ENCODE measurements around the gene CNTNAP2.
"Not testable (repeated sequence)": the region's sequence is repeated elsewhere in the genome, so short reads cannot be mapped to it uniquely, and the experiment has no call there.

The CNTNAP2 gene

DNA sequence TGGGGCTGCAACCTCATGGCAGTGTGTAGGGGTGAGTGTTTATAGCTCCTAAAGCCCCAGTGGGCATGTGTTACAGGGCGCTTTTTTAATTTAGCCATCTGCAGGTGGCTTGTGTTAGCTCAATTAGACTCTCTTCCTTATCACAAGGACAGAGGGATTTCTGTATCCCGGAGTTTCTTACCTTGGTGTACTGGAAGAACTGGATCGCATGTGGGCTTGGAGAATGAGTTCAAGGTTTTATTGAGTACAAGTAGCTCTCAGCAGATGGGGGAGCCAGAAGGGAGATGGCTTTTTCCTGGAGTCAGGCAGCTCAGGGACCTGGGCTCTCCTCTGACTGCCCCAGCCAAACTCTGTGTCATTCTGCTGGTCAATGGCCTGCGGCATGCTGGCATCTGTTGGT, 2320.4 kb downstream of the CNTNAP2 start:
- no peak for DNase-seq

DNA sequence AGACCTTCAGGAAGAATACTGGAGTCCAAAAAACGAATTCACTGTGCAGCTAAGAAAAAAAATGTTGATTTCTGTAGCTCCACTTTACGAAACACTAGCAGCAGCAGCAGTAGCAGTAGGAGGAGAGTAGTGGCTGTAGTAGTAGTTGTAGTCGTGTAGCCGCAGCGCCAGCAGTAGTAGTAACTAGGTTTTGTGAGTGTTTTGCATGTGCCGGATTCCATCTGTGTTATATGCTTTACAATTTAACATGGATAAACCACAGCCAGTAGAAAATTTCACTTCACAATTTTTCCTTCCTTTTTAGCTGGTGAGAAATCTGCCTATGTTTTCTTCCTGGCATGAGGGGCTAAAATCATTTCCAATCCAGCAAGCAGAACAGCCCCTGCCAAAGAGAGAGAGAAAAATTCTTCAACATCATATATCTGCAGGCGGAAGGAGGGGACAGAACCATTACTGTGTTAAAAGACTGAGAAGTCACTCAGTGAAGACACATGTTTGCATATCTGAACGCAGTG, 2325.6 kb downstream of the CNTNAP2 start:
- DNase-seq, result no peak

DNA sequence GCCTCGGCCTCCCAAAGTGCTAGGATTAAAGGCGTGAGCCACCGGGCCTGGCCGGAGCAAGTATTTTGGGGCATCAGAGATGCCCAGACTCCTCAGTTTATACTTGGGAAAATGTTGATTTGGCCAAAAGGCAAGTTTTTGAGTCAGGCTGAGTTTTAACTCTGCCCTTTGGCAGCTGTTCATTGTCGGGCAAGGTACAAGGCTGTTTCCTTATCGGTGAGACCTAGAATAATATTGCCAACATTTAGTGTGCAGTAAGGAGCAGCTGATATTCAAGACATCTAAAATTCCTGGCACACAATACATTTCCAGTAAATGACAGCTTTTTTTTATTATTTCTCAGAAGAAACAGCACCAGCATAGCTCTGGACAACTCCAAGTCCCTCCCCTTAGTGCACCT, 2326.3 kb downstream of the CNTNAP2 start:
- no peak for DNase-seq

DNA sequence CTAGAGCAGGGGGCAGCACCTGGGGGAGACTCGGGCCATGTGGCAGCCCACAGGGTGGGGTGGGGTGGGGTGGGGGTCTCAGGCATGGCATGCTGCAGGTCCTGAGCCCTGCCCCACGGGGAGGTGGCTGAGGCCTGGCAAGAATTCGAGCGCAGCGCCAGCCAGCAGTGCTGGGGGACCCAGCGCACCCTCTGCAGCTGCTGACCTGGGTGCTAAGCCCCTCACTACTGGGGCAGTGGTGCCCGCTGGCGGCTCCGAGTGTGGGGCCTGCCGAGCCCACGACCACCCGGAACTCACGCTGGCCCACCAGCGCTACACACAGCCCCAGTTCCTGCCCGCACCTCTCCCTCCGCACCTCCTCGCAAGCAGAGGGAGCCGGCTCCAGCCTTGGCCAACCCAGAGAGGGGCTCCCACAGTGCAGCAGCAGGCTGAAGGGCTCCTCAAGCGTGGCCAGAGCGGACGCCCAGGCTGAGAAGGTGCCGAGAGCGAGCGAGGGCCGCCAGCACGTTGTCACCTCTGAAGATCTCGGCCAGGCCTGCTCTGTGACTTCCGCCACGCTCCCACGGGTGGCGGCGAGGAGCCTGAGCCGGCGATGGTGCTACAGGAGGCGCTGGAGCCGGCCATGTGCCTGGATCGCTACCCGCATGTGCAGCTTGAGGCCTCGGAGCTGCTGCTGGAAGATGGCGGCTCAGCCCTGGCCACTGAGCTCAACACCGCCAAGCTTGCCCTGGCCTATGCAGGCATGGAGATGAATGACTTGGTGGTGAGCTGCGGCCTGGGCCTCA, 2328.9 kb downstream of the CNTNAP2 start:
- DNase-seq, result no peak

DNA sequence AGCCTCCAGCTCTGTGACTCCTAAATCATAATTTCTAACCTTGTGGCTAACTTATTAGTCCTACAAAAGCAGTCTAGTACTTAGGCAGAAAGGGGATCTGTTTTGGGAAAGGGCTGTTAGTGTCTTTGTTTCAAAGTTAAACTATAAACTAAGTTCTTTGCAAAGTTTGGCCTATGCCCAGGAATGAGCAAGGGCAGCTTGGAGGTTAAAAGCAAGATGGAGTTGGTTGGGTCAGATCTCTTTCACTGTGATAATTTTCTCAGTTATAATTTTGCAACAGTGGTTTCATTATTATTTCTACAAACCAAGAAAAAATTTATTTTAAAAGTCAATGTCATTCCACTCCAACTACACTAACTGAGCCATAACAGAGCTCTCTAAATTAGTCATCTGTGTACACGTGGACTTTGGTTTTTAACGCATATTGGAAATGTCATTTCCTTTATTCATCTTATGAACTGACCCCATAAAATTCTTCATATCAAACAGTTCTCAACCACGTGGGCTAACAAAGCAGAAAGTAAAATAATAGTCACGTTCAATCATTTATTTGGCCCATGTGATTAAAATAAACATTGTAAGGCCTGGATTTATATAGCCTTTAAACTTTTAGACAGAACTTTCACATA, 2330.7 kb downstream of the CNTNAP2 start:
- DNase-seq, result no peak

GRCh38 chr7:148451526-148451925, 2334.9 kb downstream of the CNTNAP2 start:
- not testable (repeated sequence) for DNase-seq

GRCh38 chr7:148456351-148456750, 2339.8 kb downstream of the CNTNAP2 start:
- no peak for DNase-seq

DNA sequence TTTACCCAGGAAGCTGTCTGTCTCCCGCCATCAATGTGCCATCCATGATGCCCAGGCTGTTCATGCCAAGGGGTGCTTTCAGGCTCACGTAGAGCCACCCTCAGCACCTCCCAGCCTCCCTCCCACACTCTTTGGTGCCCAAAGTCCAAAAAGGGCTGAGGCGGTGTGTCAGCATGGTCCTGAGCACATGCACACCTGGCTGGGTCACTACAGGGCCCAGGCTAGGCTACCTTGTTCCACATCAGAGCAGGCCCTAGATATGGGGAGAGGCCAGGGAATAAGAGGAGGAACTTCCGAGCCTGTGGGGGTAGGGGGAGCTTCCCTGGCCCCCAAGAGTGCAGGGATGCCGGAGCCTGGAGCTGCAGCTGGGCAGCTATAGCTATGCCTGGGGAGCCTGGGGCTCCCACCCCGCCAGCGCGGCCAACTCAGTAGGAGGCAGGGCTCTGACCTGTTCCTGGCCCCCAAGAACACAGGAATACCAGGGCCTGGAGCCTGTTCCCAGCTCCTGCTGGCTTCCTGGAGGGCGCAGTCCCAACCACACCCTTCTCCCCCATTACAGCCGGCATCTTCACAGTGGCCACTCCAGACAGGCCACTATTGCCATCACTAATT, 2340.8 kb downstream of the CNTNAP2 start:
- no peak for DNase-seq

- no peak for DNase-seq
Measured at GRCh38 chr7:148458263-148458662, 2341.7 kb downstream of the CNTNAP2 start.

DNA sequence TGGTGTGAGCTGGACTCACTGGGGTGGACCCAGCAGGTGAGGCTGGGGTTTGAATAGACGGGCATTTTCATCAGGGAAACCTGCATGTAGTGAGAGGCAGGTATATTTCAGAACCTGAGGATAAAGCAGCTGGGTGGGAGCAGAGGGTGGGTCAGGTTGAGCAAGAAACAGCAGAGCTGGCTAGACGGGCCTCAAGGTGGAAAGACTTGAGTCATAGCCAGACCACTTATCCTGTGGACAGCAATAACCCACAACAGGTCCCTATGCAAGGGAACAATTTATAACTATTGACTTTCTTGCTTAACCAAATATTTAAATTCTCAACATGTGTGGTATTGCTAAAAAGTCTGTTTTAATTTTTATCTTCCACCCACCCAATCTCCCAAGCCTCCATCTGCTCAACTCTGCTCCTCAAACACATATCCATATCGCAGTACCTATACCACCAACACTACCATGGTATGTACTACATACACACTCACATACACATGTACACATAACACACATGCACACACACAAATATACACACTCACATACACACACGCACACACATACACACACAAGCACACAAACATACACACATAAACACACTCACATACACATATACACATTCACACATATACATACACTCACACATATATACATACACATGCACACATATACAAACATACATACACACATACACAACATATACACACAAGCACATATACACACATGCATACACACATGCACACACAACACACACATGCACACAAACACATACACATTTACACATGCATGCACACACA, 2345.0 kb downstream of the CNTNAP2 start:
- no peak for DNase-seq

- not testable (repeated sequence) for DNase-seq
Measured at GRCh38 chr7:148462774-148463173, 2346.2 kb downstream of the CNTNAP2 start.

GRCh38 chr7:148463210-148463609, 2346.6 kb downstream of the CNTNAP2 start:
- DNase-seq, result no peak

DNA sequence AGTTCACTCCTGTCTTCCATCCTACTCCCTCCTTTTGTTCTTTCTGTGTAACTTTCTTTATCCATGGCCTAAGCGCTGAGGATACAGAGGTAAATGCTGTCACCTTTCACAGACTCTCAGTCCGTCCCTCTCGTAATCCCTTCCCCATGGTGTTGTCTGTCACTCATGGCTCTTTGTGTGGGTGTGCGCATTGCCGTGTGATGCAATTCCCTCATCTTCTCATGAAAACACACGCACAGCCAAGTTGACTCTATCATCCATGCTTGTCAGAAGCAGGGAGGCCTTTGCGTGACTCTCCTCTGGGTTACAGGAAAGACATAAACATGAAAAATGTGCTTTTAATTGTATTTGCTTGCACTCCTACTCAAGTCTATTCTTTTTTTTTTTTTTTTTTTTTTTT, 2348.3 kb downstream of the CNTNAP2 start:
- DNase-seq, result no peak

- not testable (repeated sequence) for DNase-seq
Measured at GRCh38 chr7:148465441-148465840, 2348.8 kb downstream of the CNTNAP2 start.

- DNase-seq, result no peak
Measured at GRCh38 chr7:148466120-148466519, 2349.5 kb downstream of the CNTNAP2 start.

- no peak for DNase-seq
Measured at GRCh38 chr7:148468700-148469098, 2352.1 kb downstream of the CNTNAP2 start.
